T-helper 22 cell (primary cell): Measurements from ENCODE around the gene SLC35B4.
A peak's percentile ranks its signal among the peaks of the same experiment; 100 is the strongest.

ENCODE experiments used
- DNase-seq: peaks from one replicate; pipeline ENCODE4 v3.0.0-alpha.2; 2020; ENCODE audit warnings: low read depth

SLC35B4 gene, protein sequence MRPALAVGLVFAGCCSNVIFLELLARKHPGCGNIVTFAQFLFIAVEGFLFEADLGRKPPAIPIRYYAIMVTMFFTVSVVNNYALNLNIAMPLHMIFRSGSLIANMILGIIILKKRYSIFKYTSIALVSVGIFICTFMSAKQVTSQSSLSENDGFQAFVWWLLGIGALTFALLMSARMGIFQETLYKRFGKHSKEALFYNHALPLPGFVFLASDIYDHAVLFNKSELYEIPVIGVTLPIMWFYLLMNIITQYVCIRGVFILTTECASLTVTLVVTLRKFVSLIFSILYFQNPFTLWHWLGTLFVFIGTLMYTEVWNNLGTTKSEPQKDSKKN

DNA sequence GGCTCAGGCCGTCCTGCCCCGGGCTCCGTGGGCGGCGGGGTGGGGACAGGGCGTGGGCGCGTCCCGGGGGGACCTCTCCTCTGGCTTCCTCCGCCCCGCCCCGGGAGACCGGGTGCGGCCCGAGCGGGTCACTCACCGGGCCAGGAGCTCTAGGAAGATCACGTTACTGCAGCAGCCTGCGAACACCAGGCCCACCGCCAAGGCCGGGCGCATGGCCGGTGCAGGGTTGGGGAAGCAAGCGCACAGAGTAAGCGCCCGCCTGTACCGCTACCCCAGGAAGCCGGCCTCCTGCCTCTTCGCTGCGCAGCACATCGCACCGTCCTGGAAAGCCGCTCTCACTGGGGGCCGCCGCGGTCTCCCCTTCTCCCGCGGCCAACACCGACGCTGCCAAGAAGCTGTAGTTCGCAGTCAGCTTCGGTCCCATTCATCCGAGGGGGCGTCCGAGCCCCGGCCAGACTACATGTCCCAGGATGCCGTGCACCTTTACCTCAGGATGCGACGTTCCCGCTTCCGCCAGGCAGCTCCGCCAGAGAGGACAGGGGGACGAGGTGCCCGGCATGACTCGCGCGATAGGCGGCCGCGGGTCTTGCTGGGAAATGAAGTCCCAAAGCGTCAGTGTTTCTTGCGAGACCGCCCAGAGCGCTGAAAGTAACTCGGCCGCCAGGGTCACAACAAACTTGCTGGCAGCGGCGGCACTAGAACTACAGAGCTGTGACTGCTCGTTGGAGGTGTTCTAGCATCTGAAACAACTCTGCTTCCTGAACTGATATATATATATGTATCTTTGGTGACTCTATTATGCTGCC, at the start of gene SLC35B4:
Gene SLC35B4 (minus strand): TSS at position 392 of the 806 bp plus-strand sequence. CDS start 179 bp downstream, at position 213.
- DNase-seq = peak; percentile 91

DNA sequence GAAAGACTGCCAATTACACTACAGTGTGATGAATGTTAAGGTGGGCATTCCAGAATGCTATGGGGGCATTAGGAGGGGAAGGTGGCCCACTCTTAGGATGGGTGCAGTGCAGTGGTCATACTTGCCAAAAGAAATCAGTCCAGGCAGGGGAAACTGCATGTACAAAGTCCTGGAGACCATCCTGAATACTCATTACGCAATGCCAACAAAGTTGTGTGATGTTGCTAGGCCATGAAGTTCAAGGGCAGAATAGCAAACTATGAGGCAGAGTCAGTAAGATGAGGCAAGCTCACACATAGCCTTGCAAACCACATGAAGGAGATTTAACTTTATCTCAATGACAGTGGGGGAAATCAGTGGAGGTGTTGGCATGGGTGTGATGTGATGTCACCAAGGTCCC, 49.8 kb upstream of the SLC35B4 start:
- no peak for DNase-seq

DNA sequence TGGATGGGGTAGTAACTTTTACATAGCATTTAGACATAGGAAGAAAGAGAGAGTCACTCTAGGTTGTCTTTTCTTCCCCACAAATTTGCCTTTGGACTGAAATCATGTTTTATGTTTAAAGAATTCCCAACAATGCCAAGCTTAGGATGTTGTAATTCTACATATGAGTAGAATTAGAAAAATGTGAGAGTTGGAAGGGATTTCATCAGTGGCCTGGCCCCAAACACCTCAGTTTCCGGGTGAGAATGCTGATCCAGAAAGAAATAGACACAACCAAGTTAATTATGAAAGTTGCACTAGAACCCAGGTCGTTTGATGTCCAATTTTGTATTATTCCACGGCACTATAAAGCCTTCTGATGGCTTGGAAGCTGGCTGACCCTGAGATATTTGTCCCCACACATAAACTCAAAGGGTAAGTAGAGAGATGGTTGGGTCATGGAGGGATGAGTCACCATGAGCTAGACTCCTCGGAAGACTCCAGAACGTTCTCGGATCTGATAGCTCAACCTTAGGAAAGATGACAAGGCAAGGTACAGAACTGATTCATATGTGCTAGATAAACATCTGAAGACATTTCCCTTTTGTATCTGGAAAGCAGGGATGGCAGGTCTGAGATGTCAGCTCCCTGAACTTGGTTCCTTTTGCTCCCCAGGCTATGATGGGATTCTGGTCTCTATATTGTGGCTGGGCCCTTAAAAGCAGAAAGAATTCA, 48.8 kb upstream of the SLC35B4 start:
- no peak for DNase-seq

DNA sequence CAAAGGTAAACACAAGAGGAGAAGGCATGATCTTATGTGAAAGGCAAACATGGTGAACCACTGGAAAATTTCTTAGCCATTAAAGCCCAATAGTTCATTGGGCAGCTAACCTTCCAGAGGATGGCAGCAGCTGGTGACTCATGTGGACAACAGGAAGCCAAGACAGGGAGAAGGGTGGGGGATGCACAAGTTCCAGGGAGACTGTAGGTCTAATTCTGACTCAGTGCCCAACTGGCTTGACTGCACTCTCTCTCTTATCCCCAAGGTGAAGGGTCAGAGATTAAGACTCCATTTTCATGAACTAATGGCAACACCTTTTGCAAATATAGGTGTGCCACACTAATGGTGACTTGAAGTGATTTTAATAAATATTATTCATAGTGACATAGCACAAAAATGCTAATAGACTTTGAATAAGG, 47.9 kb upstream of the SLC35B4 start:
- DNase-seq = no peak

DNA sequence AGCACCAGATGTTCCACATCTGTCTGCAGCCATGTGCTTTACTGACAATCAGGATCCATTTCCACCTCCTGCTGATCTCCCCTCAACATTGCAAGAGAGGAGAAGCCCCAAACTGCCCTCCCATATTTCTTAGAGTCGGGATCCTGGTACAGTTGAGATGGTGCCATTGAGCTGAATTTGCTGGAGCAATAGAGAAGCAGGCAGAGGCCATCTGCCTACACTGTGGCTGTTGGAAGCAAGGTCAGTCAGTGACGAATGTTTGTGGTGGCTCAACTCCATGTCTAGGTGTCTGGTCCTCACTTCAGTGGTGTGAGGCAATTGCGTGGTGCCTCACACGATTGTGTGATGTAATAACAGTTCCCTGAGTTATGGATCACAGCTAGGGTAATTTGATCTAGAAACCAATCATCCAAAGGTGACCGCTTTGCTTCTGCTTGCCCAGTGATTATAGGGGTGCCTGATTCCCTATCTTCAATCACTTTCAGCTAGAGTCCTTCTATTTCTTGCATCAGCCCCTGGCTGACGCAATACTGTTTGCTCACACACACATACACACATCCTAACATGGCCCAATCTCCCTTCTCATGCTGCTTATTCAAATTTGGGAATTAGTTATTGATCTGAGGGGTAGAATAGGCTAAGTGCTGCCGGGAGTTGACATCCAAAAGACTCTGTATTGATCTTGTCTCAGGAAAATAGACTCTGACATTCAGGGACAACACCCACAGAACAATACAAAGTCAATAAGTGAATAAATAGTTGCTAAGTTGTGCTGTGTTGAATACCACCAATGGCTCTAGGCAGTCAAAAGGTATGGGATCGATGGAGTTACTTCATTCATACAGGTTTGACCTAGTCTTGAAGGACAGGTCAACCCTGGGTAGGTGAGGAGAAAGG, 46.1 kb upstream of the SLC35B4 start:
- no peak for DNase-seq

DNA sequence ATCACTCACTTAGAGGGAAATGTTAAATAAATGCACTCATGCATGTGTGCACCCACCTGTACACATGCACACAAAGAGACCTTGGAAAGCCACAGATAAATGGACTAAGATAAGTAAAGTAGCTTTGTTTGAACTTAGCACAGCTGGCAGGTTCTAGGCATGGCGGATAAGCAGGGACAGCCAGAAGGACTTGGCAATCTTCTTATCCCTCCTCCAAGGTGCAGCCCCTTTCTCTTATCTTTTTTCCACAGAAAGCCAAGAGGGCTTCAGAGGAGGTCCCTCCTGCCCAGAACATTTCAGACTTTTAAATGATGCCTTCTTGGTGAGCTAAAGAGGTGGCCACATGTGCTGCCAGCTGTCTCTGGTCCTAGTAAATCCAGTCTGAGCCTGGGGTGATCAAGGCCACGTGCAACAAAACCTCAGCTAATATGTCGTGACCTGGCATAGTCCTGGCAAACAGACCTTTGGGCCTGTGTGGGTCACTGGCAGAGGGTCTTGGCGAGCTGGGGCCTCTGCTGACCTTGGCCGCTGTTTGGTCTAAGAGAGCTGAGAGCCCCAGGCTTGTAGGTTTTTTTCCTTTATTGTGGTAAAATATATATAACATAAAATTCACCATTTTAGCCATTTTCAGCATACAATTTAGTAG, 43.2 kb upstream of the SLC35B4 start:
- no peak for DNase-seq

DNA sequence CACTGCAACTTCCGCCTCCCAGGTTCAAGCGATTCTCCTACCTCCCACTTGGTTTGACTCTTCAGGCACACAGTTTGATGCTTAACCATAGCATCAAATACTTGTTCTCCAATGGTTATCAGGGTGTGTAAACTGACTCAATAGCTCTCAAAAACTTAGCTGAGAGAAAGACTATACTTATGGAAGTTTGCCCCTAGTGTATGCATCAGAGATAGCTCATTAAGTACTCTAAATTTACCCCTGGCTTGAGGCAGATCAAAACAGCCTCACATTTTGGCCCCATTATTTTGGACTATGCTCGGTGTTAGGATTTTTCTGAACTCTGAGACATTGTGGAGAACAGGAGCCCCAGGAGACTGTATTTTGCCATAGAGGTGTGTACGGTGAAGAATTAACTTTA, 40.8 kb upstream of the SLC35B4 start:
- no peak for DNase-seq

DNA sequence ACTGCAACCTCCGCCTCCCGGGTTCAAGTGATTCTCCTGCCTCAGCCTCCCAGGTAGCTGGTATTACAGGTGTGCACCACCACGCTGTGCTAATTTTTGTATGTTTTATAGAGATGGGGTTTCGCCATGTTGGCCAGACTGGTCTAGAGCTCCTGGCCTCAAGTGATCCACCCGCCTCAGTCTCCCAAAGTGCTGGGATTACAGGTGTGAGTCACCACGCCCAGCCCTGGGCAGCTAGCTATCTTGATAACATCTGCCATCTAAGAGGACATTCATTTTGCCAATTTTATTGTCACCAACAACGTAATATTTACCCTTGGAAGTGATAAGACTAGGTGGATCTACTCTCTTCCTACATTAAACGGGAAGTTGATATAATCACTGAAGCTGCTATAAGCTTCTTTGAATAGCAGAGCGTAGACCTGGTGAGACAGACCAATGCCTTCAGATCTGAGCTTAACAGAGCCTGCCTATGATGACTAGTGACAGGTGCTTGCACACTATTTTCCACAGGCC, 39.7 kb upstream of the SLC35B4 start:
- no peak for DNase-seq

DNA sequence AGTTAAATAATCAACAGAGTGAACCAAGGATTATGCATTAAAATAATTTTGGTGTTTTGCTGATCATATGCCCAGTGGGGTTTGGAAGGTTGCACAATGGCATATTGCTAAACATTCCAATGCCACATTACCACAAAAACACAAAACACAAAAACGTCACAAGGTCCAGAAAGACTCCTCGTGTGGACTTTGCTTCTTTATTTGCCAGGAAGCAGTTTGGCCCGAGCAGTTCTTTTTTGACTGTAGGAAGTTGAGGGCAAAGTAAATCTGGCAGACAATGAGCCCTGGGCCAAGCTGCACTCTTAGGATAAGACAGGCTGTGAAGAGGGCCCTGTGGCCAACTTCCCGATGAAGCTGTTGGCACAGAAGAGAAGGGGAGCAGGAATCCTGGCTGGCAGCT, 39.2 kb upstream of the SLC35B4 start:
- DNase-seq = no peak

DNA sequence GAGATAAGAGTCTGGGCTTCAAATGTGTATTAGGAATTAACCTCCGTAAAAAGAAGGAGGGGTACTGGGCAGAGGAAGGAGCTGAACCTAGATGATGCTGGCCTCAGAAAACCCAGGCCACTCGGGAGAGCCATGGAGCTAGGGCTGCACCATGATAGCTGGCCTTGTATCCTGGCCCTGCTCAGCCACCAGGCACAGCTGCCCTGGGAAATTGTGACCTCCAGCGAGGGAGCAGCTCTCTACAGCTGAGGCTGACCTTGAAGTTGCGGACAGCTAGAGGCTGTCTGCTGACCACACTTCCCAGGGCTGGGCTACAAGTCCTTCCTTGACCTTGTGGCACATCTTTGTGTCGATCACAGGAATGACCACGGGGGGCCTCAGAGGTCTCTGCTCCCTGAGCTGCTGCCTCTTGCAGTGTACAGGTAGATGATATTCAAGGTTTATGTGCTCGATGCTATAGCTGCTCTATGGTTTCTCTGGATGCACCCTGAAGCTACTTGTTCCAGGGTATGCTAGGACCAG, 38.3 kb upstream of the SLC35B4 start:
- DNase-seq = no peak

DNA sequence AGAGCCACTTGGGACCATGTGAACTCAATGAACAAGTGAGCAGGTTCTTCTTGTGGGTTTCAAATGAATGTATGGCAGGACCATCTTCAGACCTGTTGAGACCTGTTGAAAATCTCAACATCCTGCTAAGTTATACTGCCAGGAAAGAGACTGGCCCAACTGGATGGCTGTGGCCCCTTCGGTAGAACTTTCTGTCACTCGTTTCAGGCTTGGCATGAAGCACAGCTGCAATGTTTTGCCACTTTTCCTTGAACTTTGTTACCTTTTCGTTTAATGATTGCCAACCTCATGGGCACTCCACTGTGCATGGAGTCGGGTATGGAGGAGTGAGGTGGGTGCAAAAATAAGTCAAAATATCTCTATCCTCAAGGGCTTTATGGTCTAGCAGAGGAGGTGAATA, 36.7 kb upstream of the SLC35B4 start:
- DNase-seq = no peak

DNA sequence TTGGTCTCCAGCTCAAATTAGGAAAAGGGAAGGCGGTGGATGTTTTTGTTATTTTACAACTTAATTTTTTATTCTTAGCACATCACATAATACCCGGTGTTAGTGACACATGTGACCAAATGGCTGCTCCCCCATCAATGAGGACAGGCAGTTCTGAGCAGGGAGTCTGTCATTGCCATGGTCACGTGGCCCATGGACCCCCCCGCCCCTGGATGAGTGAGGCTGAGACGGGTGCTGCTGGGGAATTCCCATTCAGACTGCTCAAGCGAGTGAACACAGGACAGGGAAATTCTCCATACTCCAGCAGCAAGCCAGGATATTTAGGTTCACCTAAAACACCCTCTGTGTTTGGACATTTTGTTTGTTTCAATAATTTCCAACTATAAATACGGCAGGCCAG, 34.7 kb upstream of the SLC35B4 start:
- DNase-seq = no peak

DNA sequence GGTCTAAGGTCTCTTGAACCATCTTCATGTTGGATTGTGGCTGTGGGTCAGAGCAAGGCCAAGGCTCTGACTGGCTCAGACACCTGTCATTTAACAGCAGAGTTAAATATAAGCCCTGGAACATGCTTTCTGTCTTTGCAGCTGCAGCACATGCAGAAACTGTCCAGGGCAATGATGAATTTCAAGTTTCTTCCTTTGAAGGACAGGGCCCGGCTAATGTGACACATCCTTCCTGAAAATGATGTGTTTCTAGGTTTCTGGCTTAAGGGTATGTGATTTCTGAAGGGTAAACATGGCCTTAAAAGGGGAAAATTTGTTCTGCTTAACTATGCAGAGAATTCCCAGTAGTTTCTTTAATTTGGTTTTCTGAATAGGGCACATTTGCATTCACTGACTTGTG, 34.0 kb upstream of the SLC35B4 start:
- no peak for DNase-seq

DNA sequence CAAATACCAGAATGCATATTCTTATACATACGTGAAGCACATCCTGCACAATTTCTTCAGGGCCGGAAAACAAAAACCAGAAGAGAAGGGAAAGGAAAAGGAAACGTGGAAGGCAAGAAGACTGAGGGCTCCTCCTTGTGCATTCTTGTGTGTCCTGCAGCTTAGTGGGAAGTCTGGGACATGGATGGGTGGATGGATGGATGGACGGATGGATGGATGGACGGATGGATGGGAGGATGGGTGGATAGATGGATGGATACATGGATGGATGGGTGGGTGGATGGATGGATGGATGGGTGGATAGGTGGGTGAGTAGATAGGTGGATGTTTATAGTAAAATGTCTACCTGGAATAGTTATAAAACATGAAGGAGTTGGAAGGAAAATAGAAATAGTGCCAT, 30.8 kb upstream of the SLC35B4 start:
- no peak for DNase-seq

DNA sequence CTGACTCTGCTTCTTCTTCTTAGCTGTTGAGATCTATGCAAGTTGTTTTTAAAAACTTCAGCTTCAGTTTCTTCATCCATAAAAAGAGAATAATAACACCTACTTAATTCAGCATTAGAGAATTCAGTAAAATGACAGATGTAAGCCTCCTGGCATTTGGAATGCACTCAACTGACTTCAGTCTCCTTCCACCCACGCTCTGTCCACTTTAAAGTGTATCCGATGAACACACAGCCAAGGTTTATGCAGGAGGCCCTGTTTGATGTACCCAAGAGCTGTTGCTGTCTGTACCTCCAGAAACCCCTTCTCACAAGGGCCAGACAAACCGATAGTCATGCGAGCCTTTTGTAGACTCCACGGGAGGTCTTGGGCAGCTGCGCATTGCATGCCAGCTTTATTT, 27.1 kb upstream of the SLC35B4 start:
- DNase-seq = no peak

DNA sequence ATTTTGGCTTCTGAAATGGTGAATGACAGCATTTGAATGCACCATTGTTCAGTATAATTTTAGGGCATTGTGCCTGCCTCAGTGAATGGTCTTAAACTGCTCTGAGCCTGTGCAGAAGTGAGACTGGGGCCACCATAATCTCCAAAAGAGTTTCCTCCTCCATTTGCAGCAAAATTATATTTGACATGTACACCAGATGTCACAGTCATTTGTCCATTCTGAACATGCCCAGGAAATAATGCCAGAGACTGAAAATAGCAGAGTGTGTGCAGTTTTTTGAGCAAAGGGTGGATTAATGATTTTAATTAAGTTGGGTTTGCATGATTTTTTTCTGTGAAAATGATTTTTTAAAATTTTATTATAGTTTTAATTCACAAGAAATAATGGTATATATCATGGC, 26.4 kb upstream of the SLC35B4 start:
- no peak for DNase-seq

DNA sequence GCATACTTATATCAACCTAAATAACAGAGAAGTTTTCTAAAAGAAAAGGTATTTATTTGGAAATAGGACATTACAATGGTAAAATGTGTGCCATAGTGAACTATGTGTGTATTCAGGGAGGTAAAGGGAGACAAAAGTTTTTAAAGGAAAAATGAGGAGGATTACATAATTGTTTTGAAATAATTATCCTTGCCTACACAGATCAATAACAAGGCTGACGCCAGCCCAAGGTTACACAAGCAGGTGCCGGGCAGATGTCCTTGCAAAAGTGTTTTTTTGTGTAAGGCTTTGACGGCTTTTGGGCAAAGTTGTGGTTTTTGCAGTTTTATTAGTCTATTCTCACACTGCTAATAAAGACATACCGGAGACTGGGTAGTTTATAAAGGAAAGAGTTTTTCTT, 22.7 kb upstream of the SLC35B4 start:
- DNase-seq = no peak

DNA sequence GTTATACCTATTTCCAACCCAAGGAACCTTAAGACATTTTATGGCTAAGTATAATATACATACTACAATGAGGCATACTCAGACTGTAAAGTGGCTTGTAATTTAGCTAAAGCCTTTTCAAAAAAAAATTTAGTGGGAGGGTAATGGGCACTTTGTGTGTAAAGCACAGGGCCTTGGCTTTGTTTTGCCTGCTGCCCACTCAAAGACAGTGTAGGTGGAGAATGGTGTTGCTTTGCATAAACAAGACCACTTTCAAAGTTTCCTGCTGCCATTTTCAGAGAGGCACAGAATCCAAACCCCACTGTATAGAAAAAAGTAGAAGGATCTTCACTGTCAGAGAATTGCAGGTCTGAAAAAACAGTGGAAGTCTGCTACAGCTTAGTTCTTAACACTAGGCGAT, 21.2 kb upstream of the SLC35B4 start:
- no peak for DNase-seq

DNA sequence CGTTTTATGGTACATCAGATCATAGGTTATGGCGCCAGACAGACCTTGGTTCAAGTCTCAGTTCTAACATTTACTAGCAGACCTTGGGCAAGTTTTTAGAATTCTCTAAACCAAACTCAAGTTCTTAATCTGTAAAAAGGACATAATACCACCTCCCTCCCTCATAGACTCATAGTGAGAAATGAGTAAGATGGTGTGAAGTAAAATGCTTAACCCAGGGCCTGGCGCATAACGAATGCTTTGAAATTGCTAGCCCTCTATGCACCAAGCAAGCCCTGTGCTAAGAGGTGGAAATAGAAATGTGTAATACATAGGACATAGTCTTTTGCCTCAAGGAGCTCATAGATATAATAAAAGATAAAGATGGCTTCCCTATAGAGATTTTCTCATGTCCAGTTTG, 17.7 kb upstream of the SLC35B4 start:
- DNase-seq = no peak

DNA sequence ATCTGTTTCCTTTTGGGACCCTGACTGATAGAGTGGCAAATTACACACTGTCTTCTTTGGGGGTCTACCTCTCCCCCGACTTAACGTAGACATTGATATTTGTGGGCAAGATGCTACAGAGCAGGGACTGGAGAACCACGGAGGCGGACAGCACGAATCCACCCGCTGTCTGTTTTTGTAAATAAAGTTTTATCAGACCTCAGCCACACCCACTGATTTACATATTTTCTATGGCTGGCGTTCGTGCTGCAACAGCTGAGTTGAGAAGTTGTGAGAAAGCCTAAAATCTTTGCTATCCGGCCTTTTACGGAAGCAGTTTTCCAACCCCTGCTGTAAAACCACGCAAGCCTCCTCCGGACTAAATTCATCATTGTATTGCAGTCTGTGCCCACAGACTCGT, 17.2 kb upstream of the SLC35B4 start:
- no peak for DNase-seq

DNA sequence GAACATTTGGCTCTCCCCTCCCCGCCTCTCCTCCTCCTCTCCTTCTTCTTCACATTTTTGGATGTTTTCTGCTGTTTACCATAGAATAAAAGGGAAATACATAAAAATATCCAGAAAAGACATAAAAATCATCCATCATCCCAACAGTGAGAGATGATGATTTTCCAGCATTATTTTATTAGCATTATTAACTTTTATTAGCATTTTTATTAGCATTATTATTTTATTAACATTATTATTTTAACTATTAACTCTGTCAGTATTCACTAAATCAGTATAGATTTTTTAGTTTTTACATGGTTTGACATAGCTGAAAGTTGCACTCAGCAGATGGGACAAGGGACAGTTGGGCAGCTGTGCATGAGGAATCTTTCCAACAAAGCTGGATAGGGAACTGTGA, 16.2 kb upstream of the SLC35B4 start:
- no peak for DNase-seq
